Testis (tissue), 3 donors: ENCODE results near the gene TEX26. TPM values are rescaled to one million over a fixed set of nuclear protein-coding genes. Genes with fewer than 3 reads are reported as not detected.
A peak's percentile ranks its signal among the peaks of the same experiment; 100 is the strongest.

Source experiments
- DNase-seq: peaks from one replicate; pipeline ENCODE4 v3.0.0-alpha.2; 2019
- H3K27ac ChIP-seq, 2 donors: fragments of 200-600 bp; sonication (generic); one replicate each; pipeline ENCODE4 v1.5.1; 2019
- H3K27me3 ChIP-seq: fragments of 200-600 bp; sonication (generic); one replicate; pipeline ENCODE4 v1.5.1; 2019
- H3K36me3 ChIP-seq: fragments of 200-600 bp; sonication (generic); one replicate; pipeline ENCODE4 v1.5.1; 2017; ENCODE audit warnings: low read depth; ENCODE audit errors: missing control alignments
- H3K4me1 ChIP-seq: fragments of 200-600 bp; sonication (generic); one replicate; pipeline ENCODE4 v1.5.1; 2019
- H3K4me3 ChIP-seq, 2 donors: fragments of 200-600 bp; sonication (generic); one replicate each; pipeline ENCODE4 v1.5.1; 2017 to 2019
- H3K9me3 ChIP-seq: fragments of 200-600 bp; sonication (generic); one replicate; pipeline ENCODE4 v1.5.1; 2017
- CTCF ChIP-seq, 3 experiments: fragments of 450-650 bp in 2 of 3; fragments of 200-600 bp in 1 of 3; sonication (generic) in 1 of 3; IDR thresholded peaks; one replicate each; pipeline ENCODE4 v1.5.1; 2016 to 2019; ENCODE audit warnings: antibody characterized with exemption in 3 of 3, mild to moderate bottlenecking in 2 of 3, moderate library complexity in 1 of 3
- POLR2A ChIP-seq: fragments of 450-650 bp; IDR thresholded peaks from one replicate; pipeline ENCODE4 v1.6.1; 2017; ENCODE audit warnings: antibody characterized with exemption, mild to moderate bottlenecking, moderate library complexity
- WGBS, 2 donors: methylation state at CpG; one replicate each; pipeline ENCODE4 v1.1.5; 2018; 5-methylcytosine and 5-hydroxymethylcytosine counted together
- intact Hi-C: fragments of 100-400 bp; cut with DNase I; formaldehyde crosslinking; loops from one replicate; pipeline ENCODE4 v1.15.1; 2023; ENCODE audit warnings: low total_unique reads
- polyA plus RNA-seq: library from polyadenylated mRNA; stranded (reverse); fragments of 350-450 nt; fragmentation: Illumina TruSeq; extraction: RNeasy Lipid Tissue Mini Kit (QIAGEN cat#74804); gene quantifications from one replicate; pipeline ENCODE4 v1.2.3, GENCODE V29; 2014; ENCODE audit warnings: low read depth, low replicate concordance; ENCODE audit not compliant: insufficient read depth
- total RNA-seq, 2 donors: library from RNA; depleted of rRNA; stranded (reverse); fragments of >200 nt; gene quantifications; one replicate each; pipeline ENCODE4 v1.2.3, GENCODE V29; 2016

The TEX26 gene
- total and polyA plus RNA-seq, 3 donors from 2014 or later: 5.5 to 40.7 (median 21.4) TPM

GRCh38 chr13:31010296-31010695 lies 77.8 kb downstream of the TEX26 start:
- H3K9me3 ChIP-seq: no peaks in the 10 kb centered on the region
- WGBS, 2 donors: 89 to 97% methylated on average over 2 of the region's 2 CpGs
- TF ChIP-seq CTCF (IDR thresholded peaks at IDR 0.05) (no peak), POLR2A (no peak)
- H3K4me3 ChIP-seq: no peak overlapping the region
- no peaks in the 10 kb centered on the region for H3K27me3 ChIP-seq
- DNase-seq: no peak
- no peaks in the 10 kb centered on the region for H3K36me3 ChIP-seq
- no peaks in the 10 kb centered on the region for H3K4me1 ChIP-seq
- H3K27ac ChIP-seq: no peak overlapping the region
- intact Hi-C loops: no loop called here

GRCh38 chr13:31011193-31011860 lies 78.9 kb downstream of the TEX26 start:
- TF ChIP-seq CTCF (IDR thresholded peaks at IDR 0.05) (no peak), POLR2A (no peak)
- Histone ChIP-seq H3K9me3 (no peaks in the 10 kb centered on the region), H3K36me3 (no peaks in the 10 kb centered on the region), H3K27ac (no peak overlapping the region), H3K27me3 (no peaks in the 10 kb centered on the region), H3K4me3 (no peak overlapping the region), H3K4me1 (no peaks in the 10 kb centered on the region)
- 77 to 79% methylated on average over 5 of the region's 5 CpGs for WGBS, 2 donors
- intact Hi-C loops: no loop called here
- no peak for DNase-seq

GRCh38 chr13:31011901-31012654 lies 79.6 kb downstream of the TEX26 start:
- WGBS, 2 donors: 83 to 85% methylated on average over 7 of the region's 7 CpGs
- DNase-seq: no peak

GRCh38 chr13:31012655-31013024 lies 80.2 kb downstream of the TEX26 start:
- no peaks in the 10 kb centered on the region for H3K27me3 ChIP-seq
- no peak overlapping the region for H3K27ac ChIP-seq
- peak; percentile 27 for DNase-seq
- TF ChIP-seq CTCF (IDR thresholded peaks at IDR 0.05) (peak in 1 of 3 experiments; percentile 3), POLR2A (no peak)
- no peaks in the 10 kb centered on the region for H3K36me3 ChIP-seq
- WGBS, 2 donors: 70 to 80% methylated on average over 2 of the region's 2 CpGs
- no peaks in the 10 kb centered on the region for H3K9me3 ChIP-seq
- H3K4me1 ChIP-seq: no peaks in the 10 kb centered on the region
- no peak overlapping the region for H3K4me3 ChIP-seq
- intact Hi-C loops: no loop called here

More at GRCh38 chr13:31011901-31012654, 79.6 kb downstream of the TEX26 start:
- H3K4me1 ChIP-seq: no peaks in the 10 kb centered on the region
- H3K27ac ChIP-seq: no peak overlapping the region
- no peaks in the 10 kb centered on the region for H3K9me3 ChIP-seq
- H3K27me3 ChIP-seq: no peaks in the 10 kb centered on the region
- intact Hi-C loops: no loop called here
- no peaks in the 10 kb centered on the region for H3K36me3 ChIP-seq
- no peak overlapping the region for H3K4me3 ChIP-seq
- TF ChIP-seq POLR2A (no peak), CTCF (IDR thresholded peaks at IDR 0.05) (no peak)
